Mesothelial cell of epicardium (in vitro differentiated cells): ENCODE data around the gene TRERF1. TPM values are rescaled to one million over a fixed set of nuclear protein-coding genes. Genes with fewer than 3 reads are reported as not detected.

Experiments used
- DNase-seq, 2 experiments: peaks; one replicate each; pipeline ENCODE4 v3.0.0; 2021; ENCODE audit warnings: low spot score in 2 of 2; ENCODE audit not compliant: unreplicated experiment in 2 of 2
- H3K27ac Mint-ChIP-seq: 2 replicates; pipeline ENCODE4 v1.8.0; 2021; ENCODE audit warnings: mixed read lengths
- H3K27me3 Mint-ChIP-seq: 2 replicates; pipeline ENCODE4 v1.8.0; 2021; ENCODE audit warnings: low read depth, mixed read lengths
- H3K36me3 Mint-ChIP-seq: 2 replicates; pipeline ENCODE4 v1.8.0; 2021; ENCODE audit warnings: mixed read lengths
- H3K4me1 Mint-ChIP-seq: 2 replicates; pipeline ENCODE4 v1.8.0; 2021; ENCODE audit warnings: mixed read lengths
- H3K4me3 Mint-ChIP-seq: 2 replicates; pipeline ENCODE4 v1.8.0; 2021; ENCODE audit warnings: mild to moderate bottlenecking, moderate library complexity, mixed read lengths
- H3K9me3 Mint-ChIP-seq: 2 replicates; pipeline ENCODE4 v1.8.0; 2021; ENCODE audit warnings: mixed read lengths
- total RNA-seq: library from RNA; stranded (reverse); gene quantifications from 3 replicates; pipeline ENCODE4 v1.2.1, GENCODE V29; 2021
- TF ChIP-seq, protein P1 (sequence below): fragments of 200-600 bp; sonication (generic); IDR thresholded peaks from one replicate; pipeline ENCODE4 v1.5.0; 2021; ENCODE audit warnings: antibody characterized with exemption; ENCODE audit not compliant: unreplicated experiment

Gene TRERF1
- total RNA-seq, 1 donor from 2014 or later = 19.8 TPM

- DNase-seq = no peak
- H3K4me3 Mint-ChIP-seq = no peak overlapping the region
- H3K9me3 Mint-ChIP-seq = no peaks in the 10 kb centered on the region
- H3K36me3 Mint-ChIP-seq = peaks cover 11% of the 10 kb centered on the region
- TF ChIP-seq, protein P1, sequence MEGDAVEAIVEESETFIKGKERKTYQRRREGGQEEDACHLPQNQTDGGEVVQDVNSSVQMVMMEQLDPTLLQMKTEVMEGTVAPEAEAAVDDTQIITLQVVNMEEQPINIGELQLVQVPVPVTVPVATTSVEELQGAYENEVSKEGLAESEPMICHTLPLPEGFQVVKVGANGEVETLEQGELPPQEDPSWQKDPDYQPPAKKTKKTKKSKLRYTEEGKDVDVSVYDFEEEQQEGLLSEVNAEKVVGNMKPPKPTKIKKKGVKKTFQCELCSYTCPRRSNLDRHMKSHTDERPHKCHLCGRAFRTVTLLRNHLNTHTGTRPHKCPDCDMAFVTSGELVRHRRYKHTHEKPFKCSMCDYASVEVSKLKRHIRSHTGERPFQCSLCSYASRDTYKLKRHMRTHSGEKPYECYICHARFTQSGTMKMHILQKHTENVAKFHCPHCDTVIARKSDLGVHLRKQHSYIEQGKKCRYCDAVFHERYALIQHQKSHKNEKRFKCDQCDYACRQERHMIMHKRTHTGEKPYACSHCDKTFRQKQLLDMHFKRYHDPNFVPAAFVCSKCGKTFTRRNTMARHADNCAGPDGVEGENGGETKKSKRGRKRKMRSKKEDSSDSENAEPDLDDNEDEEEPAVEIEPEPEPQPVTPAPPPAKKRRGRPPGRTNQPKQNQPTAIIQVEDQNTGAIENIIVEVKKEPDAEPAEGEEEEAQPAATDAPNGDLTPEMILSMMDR = no peak
- H3K4me1 Mint-ChIP-seq = no peaks in the 10 kb centered on the region
- no peaks in the 10 kb centered on the region for H3K27me3 Mint-ChIP-seq
- no peak overlapping the region for H3K27ac Mint-ChIP-seq
Observed at GRCh38 chr6:42268835-42269204, 182.9 kb downstream of the TRERF1 start.

DNA sequence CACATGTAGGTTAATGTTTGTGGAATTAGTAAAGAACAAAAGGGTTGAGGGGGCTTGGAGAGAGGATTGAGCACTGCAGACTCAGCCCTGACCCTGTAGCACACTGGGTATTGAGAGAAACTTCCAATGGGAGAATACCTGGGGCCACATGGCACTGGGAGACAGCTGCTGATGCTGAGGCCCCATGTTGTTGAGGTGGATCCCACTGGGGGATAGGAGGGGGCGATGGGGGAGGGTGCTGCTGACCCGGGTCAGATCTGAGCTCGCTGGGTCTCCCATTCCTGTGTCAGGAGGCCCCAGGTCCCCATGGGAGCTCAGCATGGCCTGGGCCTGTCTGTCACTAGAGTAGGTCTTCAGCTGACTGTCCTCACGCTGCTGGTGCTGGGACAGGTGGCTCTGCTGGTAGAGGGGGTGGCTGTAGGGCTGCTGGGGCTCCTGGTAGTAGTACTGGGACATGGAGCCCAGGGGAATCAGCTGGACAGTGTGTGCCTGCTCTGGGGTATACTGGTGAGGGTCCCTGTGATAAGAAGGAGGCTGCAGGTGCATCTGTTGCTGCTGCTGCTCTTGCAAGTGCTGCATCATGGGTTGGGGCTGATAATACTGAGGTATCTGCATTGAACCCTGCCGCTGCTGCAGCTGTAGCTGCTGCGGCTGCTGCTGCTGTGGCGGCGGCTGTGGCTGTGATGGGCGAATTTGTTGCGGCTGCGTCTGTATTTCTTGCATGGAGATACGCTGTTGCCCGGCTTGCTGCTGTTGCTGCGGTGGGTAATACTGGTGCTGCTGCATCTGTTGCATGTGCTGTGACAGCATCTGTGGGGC is 183.5 kb downstream of the TRERF1 start:
- Mint-ChIP-seq H3K9me3 (no peaks in the 10 kb centered on the region), H3K27me3 (no peaks in the 10 kb centered on the region), H3K4me1 (no peaks in the 10 kb centered on the region), H3K36me3 (peaks cover 16% of the 10 kb centered on the region), H3K4me3 (no peak overlapping the region), H3K27ac (no peak overlapping the region)
- TF ChIP-seq, protein P1 = no peak
- no peak for DNase-seq

DNA sequence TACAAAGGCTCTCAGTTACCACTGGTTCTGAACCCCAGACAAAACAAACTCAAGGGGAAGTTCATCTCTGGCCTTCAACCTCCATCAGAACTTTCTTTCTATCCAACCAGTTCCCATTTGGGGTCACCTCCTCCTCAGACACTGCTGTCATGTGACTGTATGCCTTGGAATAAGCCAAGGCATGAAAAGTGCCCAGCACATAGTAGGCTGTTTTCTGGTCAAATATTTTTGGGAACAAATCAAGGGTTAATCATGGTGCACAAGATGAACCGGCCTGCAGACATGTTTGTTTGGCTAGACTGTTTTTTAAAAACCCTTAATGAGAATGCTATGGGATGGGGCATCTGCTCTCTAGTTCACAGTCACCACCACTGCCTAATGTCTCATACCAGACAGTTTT is 185.2 kb downstream of the TRERF1 start:
- no peaks in the 10 kb centered on the region for H3K27me3 Mint-ChIP-seq
- no peak overlapping the region for H3K4me3 Mint-ChIP-seq
- DNase-seq = no peak
- TF ChIP-seq, protein P1 = no peak
- no peaks in the 10 kb centered on the region for H3K9me3 Mint-ChIP-seq
- no peak overlapping the region for H3K27ac Mint-ChIP-seq
- peaks cover 16% of the 10 kb centered on the region for H3K36me3 Mint-ChIP-seq
- no peaks in the 10 kb centered on the region for H3K4me1 Mint-ChIP-seq

DNA sequence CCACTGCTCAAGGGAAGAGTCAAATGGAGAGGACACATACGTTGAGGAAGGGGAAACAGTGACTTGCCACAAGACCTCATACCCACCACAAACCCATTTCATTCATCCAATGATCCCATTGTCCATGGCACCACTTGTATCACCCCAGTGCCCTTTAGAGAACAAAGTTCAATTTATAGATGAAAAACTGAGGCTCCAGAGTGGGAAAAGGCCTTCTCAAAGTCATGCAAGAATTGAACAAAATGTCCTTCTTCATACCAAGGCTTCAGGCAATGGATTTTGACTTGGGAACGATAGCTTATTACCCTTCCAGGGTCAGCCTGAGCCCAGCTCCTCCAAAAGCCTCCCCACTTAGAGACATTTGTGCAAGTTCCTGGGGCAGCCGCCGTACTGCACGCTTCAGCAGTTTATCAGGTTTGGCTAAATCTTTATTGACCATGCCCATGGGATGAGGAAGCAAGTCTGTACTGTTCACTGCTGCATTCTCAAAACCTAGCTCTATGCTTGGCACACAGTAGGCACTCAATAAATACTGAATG is 186.8 kb downstream of the TRERF1 start:
- H3K27me3 Mint-ChIP-seq = no peaks in the 10 kb centered on the region
- H3K4me1 Mint-ChIP-seq = peaks cover 8% of the 10 kb centered on the region
- no peak overlapping the region for H3K4me3 Mint-ChIP-seq
- H3K27ac Mint-ChIP-seq = no peak overlapping the region
- TF ChIP-seq, protein P1 = no peak
- peaks cover 16% of the 10 kb centered on the region for H3K36me3 Mint-ChIP-seq
- no peak for DNase-seq
- H3K9me3 Mint-ChIP-seq = no peaks in the 10 kb centered on the region

DNA sequence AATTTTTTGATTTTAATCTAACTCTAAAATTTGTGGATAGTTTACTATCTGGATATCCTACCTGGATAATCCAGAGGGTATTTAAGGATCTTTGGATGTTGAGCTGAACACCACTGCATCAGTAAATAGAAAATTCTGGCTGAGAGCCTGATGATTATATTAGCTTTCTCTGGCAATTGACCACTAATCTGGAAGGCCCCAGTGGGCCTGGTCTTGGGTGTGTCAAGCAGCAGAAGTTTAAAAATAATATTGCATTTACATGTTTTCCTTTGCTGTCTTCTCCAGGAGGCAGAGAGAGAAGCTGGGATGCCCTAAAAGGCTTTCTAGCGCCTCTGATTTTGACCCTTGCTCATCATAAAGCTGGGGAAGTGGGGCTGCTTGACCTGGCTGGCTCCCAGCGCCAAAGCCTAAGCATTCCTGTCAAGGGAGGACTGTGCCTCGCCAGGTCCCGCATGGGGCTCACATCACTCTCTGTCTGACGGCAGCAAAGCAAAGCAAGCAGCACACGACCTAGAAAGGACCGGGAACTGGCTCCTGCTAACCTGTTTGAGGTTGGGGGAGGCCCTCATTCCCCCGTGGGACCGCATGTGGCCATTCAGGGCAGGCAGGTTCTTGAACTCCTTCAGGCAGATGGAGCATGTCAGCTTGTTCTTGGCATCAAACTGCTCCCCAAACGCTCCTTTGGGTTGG is 187.4 kb downstream of the TRERF1 start:
- Mint-ChIP-seq H3K27ac (no peak overlapping the region), H3K4me1 (peaks cover 10% of the 10 kb centered on the region), H3K36me3 (peaks cover 16% of the 10 kb centered on the region), H3K27me3 (no peaks in the 10 kb centered on the region), H3K9me3 (no peaks in the 10 kb centered on the region), H3K4me3 (no peak overlapping the region)
- TF ChIP-seq, protein P1 = no peak
- DNase-seq = no peak
